Peyer's patch (tissue), 4 donors: Measurements from ENCODE around the gene GIMAP2.
A peak's percentile ranks its signal among the peaks of the same experiment; 100 is the strongest.

Source experiments
- POLR2A ChIP-seq, 2 donors: fragments of 450-650 bp; IDR thresholded peaks; one replicate each; pipeline ENCODE4 v1.5.1; 2017; ENCODE audit warnings: antibody characterized with exemption in 2 of 2, mild to moderate bottlenecking in 2 of 2, moderate library complexity in 2 of 2
- TF ChIP-seq, protein P1 (sequence below), 6 experiments: fragments of 450-650 bp in 4 of 6; fragments of 200-600 bp in 2 of 6; sonication (generic) in 1 of 6; IDR thresholded peaks; one replicate each; pipeline ENCODE4 v1.5.1; 2017 to 2019; ENCODE audit warnings: antibody characterized with exemption in 6 of 6, mild to moderate bottlenecking in 3 of 6, moderate library complexity in 1 of 6

- TF ChIP-seq, protein P1, sequence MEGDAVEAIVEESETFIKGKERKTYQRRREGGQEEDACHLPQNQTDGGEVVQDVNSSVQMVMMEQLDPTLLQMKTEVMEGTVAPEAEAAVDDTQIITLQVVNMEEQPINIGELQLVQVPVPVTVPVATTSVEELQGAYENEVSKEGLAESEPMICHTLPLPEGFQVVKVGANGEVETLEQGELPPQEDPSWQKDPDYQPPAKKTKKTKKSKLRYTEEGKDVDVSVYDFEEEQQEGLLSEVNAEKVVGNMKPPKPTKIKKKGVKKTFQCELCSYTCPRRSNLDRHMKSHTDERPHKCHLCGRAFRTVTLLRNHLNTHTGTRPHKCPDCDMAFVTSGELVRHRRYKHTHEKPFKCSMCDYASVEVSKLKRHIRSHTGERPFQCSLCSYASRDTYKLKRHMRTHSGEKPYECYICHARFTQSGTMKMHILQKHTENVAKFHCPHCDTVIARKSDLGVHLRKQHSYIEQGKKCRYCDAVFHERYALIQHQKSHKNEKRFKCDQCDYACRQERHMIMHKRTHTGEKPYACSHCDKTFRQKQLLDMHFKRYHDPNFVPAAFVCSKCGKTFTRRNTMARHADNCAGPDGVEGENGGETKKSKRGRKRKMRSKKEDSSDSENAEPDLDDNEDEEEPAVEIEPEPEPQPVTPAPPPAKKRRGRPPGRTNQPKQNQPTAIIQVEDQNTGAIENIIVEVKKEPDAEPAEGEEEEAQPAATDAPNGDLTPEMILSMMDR (IDR thresholded peaks at IDR 0.05): peak in 2 of 6 experiments; percentile 29 to 33
- no peak for TF ChIP-seq POLR2A (IDR thresholded peaks at IDR 0.05)
Measured at GRCh38 chr7:150739033-150739432, 53.5 kb downstream of the GIMAP2 start.
